Thoracic aorta (tissue), 2 donors: ENCODE measurements around the gene PPP1R26. TPM values are rescaled to one million over a fixed set of nuclear protein-coding genes. Genes with fewer than 3 reads are reported as not detected.
"Not testable (repeated sequence)": the region's sequence is repeated elsewhere in the genome, so short reads cannot be mapped to it uniquely, and the experiment has no call there.

Source experiments
- ATAC-seq: fragments of 150-250 bp; one replicate; pipeline ENCODE4 v1.8.0; 2017; ENCODE audit warnings: low read depth; ENCODE audit not compliant: insufficient number of reproducible peaks, low FRiP score
- DNase-seq: peaks from one replicate; pipeline ENCODE4 v3.0.0-alpha.2; 2020; ENCODE audit warnings: low spot score
- H3K27ac ChIP-seq, 2 donors: fragments of 200-600 bp; sonication (generic); 1 replicate in 1 of 2; 2 replicates in 1 of 2; pipeline ENCODE4 v1.5.1; 2016; ENCODE audit warnings: mild to moderate bottlenecking in 2 of 2, moderate library complexity in 2 of 2
- H3K27me3 ChIP-seq: fragments of 200-600 bp; sonication (generic); replicated peaks from 2 replicates; pipeline ENCODE4 v1.6.0; 2016; ENCODE audit warnings: mild to moderate bottlenecking; ENCODE audit not compliant: insufficient read depth
- H3K36me3 ChIP-seq: fragments of 200-600 bp; sonication (generic); one replicate; pipeline ENCODE4 v1.5.1; 2016
- H3K4me1 ChIP-seq, 2 donors: fragments of 200-600 bp; sonication (generic); 1 replicate in 1 of 2; 2 replicates in 1 of 2; pipeline versions ENCODE4 v1.5.1 to v1.6.0; 2016; ENCODE audit warnings: low read depth in 2 of 2, mild to moderate bottlenecking in 1 of 2; ENCODE audit not compliant: control insufficient read depth in 1 of 2
- H3K4me3 ChIP-seq: fragments of 200-600 bp; sonication (generic); 2 replicates; pipeline ENCODE4 v1.5.1; 2016; ENCODE audit warnings: mild to moderate bottlenecking
- H3K9me3 ChIP-seq: fragments of 200-600 bp; sonication (generic); 2 replicates; pipeline ENCODE4 v1.5.1; 2016
- CTCF ChIP-seq: fragments of 200-600 bp; sonication (generic); IDR thresholded peaks from one replicate; pipeline ENCODE4 v1.5.1; 2019; ENCODE audit warnings: antibody characterized with exemption
- total RNA-seq, 2 donors: library from RNA; depleted of rRNA; stranded (reverse); fragments of >200 nt; gene quantifications; one replicate each; pipeline versions ENCODE4 v1.1.0 to v1.2.3, GENCODE V29; 2016

The PPP1R26 gene
- total RNA-seq, 2 donors from 2014 or later: 11.9 to 17.6 TPM

DNA sequence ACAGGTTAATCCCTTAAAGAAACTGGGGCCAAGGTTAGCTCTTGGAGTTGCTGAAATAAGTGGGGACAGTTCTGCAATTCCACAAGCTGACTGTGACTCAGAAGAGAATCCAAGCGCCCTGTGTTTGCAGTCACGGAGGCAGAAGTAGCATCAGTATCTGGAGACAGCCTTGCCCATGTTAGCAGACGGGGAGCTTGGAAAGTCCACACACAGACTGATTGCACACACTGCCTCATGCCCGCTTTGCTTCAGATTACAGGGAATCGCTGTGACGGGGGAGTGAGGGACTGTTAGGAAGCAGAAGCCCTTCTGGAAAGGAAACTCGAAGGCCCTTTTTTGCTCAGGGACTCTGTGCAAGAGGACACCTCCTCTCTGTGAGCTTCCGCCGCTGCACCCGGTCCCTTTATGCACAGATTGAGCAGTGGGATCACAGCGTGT, 30.9 kb upstream of the PPP1R26 start:
- no peak overlapping the region for H3K27ac ChIP-seq
- H3K27me3 ChIP-seq: no peaks in the 10 kb centered on the region
- ATAC-seq (no peak), DNase-seq (no peak)
- H3K4me3 ChIP-seq: no peak overlapping the region
- no peaks in the 10 kb centered on the region for H3K36me3 ChIP-seq
- no peaks in the 10 kb centered on the region for H3K9me3 ChIP-seq
- no peaks in the 10 kb centered on the region for H3K4me1 ChIP-seq
- no peak for TF ChIP-seq CTCF

DNA sequence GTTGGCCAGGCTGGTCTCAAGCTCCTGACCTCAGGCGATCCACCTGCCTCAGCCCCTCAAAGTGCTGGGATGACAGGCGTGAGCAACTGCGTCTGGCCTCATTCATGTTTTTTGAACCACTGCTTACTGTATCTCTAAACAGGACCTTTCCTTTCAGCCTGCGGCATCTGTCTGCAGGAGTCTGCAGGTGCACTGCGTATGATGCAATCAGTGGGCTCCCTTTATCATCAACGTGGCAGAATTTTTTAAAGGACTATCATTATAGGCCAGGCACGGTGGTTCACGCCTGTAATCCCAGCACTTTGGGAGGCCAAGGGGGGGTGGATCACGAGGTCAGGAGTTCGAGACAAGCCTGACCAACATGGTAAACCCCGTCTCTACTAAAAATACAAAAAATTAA, 30.1 kb upstream of the PPP1R26 start:
- not testable (repeated sequence) for H3K36me3 ChIP-seq, DNase-seq, H3K4me1 ChIP-seq, ATAC-seq, H3K27ac ChIP-seq, H3K4me3 ChIP-seq, H3K9me3 ChIP-seq, H3K27me3 ChIP-seq

GRCh38 chr9:135450956-135451355, 28.6 kb upstream of the PPP1R26 start:
- no peaks in the 10 kb centered on the region for H3K27me3 ChIP-seq
- ATAC-seq (no peak), DNase-seq (no peak)
- H3K9me3 ChIP-seq: no peaks in the 10 kb centered on the region
- H3K4me3 ChIP-seq: no peak overlapping the region
- H3K36me3 ChIP-seq: no peaks in the 10 kb centered on the region
- no peaks in the 10 kb centered on the region for H3K4me1 ChIP-seq
- TF ChIP-seq CTCF: no peak
- H3K27ac ChIP-seq: no peak overlapping the region

- not testable (repeated sequence) for H3K4me3 ChIP-seq, H3K4me1 ChIP-seq, ATAC-seq, H3K9me3 ChIP-seq, H3K36me3 ChIP-seq, H3K27me3 ChIP-seq, DNase-seq, H3K27ac ChIP-seq
Measured at GRCh38 chr9:135451909-135452308, 27.7 kb upstream of the PPP1R26 start.

DNA sequence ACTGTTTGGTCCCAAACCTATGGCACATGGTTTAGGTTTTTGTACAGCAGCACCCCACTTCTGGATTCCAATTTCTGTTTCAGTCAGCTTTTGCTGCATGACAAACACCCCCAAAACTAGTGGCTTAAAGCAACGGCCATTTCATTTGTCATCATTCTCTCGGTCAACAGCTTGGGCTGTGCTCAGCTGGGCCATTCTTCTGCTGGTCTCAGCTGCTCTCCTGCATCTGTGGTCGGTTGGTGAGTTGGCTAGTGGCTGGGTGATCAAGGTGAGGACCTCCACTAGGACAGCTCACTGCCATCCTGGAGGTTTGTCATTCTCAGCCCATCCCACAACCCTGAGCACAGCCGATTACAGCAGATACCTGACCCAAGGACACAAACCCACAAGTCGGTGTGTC, 24.8 kb upstream of the PPP1R26 start:
- Histone ChIP-seq H3K4me1 (no peaks in the 10 kb centered on the region), H3K36me3 (no peaks in the 10 kb centered on the region), H3K9me3 (no peaks in the 10 kb centered on the region), H3K4me3 (no peak overlapping the region), H3K27me3 (no peaks in the 10 kb centered on the region), H3K27ac (no peak overlapping the region)
- no peak for ATAC-seq
- DNase-seq: no peak
- TF ChIP-seq CTCF: no peak

DNA sequence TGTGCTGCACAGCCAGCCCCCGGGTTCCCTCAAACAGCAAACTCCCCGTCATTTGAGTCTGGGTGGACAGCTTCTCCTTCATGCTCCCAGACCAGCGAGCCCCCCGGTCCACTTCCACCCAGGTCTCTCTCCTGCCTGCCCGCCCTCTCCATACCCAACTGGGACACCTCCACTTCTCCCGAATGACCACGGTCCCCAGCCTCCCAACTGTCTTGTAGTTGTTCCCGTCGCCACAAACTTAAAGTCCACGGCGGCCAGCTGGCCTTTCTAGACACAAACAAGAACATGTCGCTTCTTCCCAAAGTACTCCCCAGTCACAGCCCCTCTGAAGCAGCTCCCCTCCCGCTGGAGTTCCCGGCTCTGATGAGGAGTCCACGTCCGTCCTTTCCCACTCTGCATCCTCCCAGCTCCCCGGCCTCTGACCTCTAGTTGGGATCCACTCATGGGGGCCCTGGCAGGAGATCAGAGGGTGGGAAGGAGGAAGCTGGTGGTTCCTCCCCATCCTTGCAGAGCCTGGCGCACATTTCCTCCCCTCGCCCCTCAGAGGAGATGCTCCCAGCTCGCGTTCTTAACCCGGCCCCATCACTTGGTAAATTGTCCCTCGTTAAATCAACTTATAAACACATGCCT, 24.1 kb upstream of the PPP1R26 start:
- DNase-seq (no peak), ATAC-seq (no peak)
- H3K9me3 ChIP-seq: no peaks in the 10 kb centered on the region
- H3K4me1 ChIP-seq: no peaks in the 10 kb centered on the region
- H3K27ac ChIP-seq: no peak overlapping the region
- no peaks in the 10 kb centered on the region for H3K27me3 ChIP-seq
- no peak overlapping the region for H3K4me3 ChIP-seq
- no peaks in the 10 kb centered on the region for H3K36me3 ChIP-seq
- no peak for TF ChIP-seq CTCF
